ENCODE results near the gene SLC24A3.

The SLC24A3 gene

DNA sequence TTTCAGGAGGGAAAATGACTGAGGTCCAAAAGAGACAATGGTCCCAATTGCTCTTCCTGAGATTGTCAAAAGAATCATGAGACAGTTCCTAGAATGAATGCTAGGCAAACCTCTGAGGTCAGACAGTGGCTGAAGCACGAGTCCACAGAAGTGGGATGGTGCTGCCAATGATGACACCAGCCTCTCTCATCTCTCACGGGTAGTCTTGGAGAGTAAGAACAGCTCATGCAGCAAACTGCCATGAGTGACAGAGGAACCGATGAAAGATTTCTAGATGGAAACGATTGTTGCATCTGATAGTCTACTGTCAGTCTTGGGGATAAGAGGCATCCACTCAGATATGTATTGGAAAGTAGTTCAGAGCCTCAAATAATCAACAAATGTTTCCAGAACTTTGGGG lies 188.7 kb downstream of the SLC24A3 start:
- no peak for DNase-seq

DNA sequence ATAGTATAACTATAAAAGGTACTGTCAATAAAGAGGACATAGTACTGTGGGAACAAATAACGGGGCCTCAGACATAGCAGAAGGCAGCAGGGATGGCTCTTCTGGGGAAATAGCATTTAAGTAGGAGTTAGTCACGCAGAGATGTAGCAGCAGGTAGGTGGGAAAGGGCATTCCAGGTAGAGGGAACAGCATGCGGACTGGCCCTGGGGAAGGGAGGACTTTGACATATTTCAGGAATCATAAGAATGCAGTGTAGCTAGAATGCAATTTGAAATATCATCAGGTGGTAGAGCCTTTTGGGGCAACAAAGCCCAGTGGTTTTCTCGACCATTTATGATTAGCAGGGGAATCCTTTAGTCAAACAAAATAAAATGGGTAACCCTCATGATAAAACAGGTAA lies 191.1 kb downstream of the SLC24A3 start:
- DNase-seq, result no peak

DNA sequence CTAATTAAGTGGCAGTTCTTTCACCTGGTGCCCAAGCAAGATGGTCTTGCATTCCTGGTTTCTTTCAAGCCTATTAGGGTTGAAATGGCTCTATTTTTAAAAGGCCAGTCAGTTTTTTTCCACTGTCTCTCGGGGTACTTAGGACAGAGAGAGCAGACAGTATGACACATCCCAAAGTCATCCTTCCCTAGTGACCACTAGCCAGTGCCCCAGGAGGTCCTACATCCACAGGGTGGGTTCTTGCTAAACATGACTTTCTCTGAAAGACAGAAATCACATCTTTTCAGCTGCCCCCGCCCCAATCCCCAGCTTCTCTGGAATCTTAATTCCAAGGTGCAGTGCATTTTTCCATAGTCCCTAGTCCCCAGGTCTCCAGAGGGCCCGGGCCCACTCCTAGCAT lies 192.4 kb downstream of the SLC24A3 start:
- no peak for DNase-seq

DNA sequence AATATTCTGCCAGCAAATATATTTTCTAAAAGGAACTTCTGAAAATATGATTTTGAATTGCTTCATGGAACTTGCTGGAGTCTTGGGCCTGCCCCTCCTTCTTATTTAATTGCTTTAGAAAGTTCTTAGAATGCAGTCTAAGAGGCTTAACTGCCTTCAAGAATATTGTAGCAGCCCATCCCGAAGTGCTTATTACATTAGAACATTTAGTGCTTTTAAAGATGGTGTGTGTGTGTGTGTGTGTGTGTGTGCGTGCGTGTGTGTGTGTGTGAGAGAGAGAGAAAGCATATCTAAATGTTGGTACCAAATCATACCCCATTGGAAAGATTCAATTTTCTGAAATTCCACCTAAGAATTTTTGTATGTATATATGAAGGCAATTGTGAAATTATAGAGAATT lies 193.5 kb downstream of the SLC24A3 start:
- DNase-seq, result no peak

DNA sequence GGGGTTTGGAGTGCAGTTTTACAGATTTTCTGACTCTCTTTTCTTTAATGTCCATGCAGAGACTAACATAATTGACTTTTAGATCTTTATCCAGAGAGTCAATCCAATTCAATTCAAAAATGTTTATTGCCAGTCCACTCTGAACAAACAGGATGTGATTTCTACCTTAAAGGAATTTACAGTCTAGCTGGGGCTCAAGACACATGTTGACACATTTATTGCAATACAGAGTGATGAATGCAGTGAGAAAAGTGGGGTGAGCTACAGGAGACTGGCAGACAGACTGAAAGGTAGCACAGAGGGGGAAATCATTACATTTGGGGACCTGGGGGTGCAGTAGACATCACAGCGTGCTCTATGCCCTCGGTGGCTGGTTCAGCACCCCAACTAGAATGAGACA lies 193.9 kb downstream of the SLC24A3 start:
- DNase-seq, result no peak

DNA sequence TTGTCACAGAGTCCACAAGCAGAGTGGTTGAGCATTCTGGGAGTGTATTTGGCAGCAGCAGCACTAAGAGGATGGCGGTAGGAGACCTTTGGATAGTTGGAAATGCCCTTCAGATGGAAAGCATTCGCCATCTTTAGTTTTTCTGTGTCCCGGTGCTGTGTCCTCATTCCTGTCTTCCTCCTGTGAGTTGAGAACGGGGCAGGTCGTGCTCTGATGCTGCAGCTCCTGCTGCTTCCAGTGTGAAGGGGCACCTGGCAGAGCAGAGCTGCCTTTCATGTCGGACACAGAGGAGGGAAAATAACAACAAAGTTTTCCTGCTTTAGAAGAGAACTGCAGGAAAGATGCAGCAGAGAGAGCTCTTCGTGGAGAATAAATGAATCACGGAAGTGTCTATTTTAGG lies 194.8 kb downstream of the SLC24A3 start:
- no peak for DNase-seq

DNA sequence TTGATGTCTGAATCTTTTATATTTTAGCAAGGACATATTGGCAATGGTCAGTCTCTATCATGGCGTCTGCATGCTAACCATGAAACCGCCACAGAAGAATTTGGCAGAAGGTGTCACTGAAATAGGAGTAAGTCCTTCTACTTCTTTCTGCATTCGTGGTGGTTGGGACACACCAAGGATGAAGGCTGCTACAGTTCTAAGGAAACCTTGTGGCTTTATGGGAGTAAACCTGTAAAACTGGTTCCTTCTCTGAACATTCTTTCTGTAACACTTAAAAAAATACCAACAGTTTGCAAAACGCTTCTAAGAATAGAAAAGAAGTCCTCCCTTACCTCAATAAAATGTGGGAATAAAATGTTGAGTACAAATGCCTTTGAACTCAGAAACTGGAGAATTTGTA lies 195.3 kb downstream of the SLC24A3 start:
- no peak for DNase-seq

DNA sequence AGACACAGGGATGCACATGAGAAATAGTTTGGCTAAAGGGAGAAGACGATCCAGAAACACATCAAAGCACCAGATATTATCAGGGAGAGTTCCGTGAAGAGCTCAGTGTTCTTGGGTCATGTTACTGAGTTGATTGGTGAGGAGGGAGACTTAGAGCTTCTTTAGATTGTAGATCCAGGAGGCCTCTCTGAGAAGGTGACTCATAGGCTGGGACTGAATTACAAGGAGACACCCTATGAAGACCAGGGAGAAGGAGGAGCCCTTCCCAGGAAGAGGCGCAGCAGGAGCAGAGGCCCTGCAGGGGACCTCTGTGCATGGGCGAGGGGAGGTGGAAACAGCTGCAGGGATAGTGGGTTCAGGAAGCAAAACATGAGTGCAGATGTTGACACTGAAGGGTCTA lies 196.5 kb downstream of the SLC24A3 start:
- no peak for DNase-seq

DNA sequence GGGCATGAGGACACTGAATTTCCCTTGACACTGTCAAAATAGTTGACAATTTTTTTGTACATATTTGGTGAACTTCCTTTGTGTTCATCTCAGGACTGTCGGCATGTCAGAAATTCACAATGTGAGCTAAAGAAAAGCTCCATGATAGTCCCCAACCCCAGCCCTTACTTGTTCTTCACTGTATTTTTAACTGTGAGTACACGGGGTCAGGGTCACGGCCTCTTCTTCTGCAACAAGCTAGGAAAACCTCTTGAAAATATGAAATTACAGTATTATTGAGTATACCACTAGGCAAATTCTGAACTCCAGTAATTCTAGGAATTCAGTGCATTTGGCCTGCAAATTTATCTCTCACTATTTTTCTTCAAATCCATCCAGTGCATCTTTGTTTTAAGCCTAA lies 199.4 kb downstream of the SLC24A3 start:
- no peak for DNase-seq

DNA sequence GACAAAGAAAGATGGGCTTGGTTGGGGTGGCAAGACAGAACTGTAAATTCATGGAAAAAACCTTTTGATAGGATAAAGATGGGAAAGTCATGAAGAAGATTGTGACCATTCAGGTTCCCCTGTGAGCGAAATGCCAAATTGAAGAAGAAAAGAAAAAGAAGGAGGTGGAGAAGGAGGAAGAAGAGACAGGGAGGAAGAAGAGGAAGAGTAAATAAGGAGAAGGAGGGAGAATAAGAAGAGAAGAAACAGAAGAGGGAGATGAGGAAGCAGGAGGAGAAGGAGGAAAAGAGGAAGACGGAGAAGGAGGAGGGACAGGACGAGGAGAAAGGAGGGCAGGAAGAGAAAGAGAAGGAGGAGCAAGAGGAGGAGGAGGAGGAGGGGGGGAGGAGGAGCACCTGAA lies 199.8 kb downstream of the SLC24A3 start:
- no peak for DNase-seq

DNA sequence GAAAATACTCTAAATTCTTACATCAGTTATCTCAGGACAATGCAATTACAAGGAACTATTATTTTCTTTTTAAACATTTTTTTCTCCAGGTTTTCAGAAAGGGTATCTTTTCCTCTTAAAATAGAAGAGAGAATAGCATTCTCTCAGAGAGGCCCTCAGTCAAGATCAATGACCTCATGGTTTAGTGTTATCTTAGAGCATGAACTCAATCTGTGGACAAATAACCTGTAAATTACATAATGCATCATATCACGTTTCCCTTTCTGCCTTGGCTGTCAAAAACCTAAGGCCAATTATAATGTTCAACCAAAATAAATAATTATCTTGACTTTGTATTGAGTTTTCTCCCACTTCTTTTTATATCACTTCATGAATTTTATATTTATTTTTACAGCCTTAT lies 202.2 kb downstream of the SLC24A3 start:
- no peak for DNase-seq

DNA sequence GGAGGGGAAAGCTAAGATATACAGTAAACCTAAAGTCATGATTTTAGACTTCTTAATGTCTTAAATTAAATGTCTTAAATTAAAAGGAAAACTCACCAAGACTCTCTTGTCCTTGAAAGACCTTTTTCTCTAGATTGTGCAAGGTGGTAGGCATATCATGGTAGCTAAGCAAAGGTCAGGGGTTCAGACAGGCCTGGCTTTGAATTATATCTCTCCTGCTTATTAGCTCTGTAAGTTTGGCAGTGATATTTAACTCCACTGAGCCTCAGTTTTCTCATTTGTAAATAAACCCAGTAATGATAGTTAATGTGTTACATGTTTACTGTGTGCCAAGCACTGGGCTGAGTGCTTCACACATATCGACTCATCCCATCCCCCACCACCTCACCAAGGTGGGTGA lies 203.3 kb downstream of the SLC24A3 start:
- DNase-seq, result no peak

DNA sequence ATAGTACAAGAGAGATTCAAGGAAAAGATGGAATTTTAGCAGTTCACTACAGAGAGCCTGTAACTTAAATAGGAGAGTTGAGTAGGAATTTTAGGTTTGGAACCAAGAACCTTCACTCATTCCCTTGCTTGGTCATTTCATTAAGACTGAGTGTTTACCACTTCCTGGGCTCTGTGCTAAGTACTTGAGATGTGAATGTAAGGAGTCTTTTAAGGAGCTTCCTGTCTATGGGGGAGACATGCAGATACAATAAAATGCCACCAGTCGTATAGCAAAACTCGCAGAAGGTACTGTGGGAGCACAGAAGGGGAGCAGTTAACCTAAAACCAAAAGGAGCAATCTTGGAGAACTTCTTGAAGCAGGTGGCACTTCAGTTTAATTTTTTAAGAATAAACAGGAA lies 204.2 kb downstream of the SLC24A3 start:
- DNase-seq, result no peak

DNA sequence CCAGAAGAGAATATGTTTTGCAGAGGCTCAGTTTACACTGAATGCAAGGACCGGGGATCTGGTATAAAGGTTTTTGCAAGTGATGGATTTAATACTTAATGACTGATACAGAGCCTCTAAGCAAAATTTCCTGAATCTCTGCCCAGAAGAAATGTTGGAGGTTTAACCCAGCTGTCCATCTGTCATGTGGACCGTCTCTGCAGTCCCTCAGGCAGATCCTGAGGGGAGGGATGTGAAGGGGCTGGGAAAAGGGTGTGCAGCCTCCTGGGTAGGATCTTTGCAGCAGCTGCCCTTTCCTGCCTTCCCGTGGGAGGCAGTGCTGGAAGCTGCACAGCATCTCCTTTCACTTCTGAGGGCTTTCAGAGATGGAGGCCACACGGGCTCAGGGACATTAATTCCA lies 207.0 kb downstream of the SLC24A3 start:
- DNase-seq, result no peak

DNA sequence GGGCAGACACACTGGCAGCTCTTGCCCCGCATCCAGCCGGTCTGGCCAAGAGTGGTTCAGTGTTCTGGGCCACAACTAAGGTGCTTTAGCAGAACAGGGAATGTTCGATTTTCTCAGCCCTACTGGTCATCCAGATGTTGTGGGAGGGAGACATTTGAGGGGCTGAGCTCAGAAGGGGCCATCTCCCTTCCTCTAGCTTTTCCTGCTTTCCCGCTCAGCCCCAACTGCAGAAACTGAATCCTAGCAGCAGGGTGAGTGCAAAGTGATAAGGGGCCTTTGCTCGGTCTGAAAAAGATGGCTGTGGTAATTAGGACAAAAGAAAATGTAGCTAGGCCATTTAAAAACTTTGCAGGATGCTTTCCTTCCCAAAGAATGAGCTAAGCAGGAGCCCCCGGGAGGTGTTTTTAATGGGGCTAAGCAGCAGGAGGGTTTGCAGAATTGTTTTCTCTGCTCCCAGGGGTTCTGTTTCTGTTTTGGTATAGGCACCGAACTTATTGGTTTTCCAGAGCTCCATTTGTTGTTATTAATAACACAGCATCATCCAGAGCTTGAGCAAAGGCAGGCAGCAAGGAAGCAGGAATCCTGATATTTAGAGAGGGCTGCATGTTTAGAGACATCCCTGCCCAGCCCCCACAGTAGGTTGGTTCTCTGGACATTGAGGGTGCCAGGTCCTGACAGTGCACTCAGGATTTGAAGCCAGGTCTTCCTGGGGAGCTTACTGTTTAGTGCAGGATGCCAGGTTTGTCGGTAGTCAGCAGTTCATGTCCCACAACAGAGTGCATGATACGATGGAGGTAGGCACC lies 210.9 kb downstream of the SLC24A3 start:
- DNase-seq, result no peak

DNA sequence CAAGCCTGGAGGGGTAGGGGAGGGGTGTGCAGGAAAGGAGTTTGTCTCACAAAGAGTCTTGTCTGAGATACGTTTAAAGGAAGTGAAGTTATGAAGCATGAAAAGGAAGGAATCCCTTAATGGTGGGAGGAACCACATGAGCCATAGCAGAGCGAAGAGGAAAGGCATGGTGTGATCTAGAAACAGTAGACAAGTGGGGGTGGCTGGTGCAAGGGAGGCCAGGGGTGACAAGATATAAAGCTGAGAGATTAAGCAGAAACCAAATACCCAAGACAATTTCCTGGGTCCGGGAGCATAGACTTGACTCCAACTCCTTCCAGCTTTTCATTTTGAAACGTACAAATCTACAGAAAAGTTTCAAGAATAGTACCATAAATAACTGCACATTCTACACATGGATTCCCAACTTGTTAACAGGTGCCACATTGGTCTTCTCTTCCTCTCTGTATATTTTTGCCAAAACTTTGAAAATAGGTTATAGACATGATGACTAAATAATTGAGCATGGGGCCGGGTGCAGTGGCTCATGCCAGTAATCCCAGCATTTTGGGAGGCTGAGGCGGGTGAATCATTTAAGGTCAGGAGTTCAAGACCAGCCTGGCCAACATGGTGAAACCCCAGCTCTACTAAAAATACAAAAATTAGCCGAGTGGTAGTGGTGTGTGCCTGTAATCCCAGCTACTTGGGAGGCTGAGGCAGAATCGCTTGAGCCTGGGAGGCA lies 211.6 kb downstream of the SLC24A3 start:
- DNase-seq, result no peak

DNA sequence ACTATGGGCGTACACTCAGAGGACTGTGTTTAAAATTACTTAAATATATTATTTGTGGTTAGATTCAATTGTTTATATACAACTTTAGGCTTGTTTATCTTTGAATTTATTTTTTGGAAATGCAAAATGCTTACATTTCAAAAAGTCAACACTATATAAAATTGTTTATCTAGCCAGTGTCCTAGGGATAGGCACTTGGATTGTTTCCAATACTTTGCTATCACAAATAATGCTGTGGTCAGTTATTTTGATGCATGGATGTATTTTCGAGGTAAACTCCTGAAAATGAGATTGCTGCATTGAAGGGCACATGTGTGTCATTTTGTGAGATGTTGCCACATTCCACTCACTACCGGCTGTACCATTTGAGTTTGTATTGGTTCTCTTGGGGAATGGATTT lies 213.9 kb downstream of the SLC24A3 start:
- no peak for DNase-seq

DNA sequence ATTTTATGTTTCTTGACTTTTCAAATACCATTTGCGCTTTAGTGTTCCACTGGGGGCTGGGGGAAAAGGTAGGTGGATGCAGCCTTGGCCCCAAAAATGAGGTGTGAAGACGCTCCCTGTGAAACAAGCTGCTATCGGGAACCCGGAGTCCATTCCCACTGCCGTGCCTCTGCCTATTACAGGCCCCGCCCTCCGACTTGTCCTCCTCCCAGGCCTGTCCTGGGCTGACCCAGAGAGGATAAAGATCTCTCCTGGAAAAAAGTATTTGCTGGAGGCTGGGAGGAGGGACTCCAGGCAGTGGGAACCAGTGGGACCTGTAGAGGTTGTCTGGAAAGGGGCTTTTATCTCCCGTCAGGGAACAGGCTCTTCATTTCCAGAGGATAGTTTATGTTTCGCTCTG lies 215.0 kb downstream of the SLC24A3 start:
- DNase-seq, result no peak

DNA sequence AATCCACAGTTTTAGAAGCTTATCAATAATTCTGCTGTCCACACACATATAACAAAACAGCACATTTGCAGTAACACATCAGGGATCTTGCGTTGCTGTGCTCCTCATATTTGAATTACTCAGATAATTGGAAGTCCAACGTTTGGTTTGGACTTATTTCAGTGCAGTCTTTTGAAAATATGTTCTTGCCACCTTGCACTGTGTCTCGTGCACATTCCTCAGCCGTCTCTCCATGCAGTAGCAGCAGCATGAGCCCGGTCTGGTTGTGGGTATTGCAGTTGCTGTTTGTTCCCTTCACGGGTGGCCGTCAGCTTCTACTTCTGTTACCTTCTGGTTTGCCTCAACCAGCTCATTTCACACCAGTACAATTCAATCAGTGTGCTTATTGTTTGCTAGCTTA lies 215.5 kb downstream of the SLC24A3 start:
- DNase-seq, result no peak

DNA sequence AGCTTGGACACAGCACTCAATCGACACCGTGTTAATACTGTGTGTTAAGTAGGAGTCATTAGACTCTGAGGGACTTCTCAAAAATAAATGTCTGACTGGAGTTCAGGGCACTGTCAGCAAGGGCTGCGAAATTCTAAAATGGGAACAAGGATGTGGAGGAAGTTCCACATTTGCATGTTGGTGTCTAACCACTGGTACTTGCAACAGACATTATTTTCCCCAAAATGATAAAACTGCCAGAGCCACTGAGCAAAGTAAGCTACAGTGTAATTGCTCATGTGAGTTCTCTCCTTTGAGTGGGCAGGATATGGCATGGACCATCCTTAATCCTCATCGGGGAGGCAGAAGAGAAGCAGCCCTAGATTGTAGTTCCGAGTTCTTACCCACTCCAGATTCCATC lies 215.9 kb downstream of the SLC24A3 start:
- DNase-seq, result no peak

DNA sequence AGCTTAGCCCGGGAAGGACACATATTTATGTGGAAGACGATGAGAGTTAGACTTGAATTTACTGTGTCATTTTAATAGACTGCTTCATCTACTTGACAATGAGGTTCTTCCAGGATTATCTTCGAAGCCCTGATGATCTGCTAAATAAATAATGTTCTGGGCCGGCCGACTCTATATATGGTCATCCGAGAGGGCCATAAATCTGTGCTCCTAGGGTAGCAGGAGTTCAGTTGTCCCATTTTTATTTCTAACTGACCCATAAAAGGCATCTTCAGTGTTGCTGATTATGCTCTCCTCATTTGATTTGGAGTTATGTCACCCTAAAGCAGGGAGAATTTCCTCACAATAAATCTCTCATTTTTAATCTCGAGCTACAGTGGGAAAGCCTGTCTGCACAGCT lies 217.1 kb downstream of the SLC24A3 start:
- no peak for DNase-seq

DNA sequence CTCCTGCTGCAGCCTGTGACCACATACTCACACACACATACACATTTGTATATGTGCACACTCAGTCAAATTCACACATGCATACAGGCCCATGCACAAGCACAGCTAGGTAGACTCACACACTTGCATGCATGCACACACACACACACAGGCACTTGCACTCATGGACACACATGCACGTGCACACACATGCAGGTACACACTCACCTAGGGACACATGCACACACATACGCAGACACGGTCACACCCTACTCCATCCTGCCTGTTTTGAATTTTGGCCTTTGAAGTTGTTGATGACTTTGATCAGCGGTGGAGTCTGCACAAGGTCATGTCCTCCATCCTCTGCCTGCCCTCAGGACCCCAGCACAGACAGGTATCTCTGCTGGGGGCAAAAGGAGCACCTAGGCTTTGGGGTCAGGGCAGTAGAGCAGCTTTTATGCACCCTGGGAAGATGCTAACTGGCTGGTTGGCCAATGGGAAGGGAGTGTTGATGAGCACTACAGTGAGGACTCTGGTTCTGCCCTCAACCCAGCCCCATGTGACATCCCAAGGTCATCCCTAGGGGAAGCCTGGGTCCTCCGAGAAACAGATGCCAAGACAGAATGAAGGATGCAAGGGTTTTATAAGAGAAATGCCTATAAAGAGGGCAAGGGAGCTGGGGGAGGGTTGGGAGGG lies 218.3 kb downstream of the SLC24A3 start:
- DNase-seq, result no peak

DNA sequence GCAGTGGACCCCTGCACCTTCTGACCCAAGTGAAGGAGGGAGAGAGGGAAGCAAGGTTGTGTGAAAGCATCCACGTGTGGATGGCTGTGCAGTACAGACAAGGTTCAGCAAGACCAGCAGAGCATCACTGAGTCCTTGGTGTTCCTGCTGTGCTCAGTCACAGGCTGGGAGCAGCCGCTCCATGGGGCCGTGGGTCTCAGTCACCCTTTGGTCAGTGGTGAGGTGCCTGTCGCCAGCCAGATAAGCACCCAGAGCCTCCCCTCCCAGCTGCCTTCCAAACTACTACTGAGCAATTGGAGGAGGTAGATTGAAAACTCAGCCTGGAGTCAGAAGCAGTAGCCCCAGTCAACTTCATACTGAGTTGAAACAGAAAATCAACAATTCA lies 218.9 kb downstream of the SLC24A3 start:
- no peak for DNase-seq

DNA sequence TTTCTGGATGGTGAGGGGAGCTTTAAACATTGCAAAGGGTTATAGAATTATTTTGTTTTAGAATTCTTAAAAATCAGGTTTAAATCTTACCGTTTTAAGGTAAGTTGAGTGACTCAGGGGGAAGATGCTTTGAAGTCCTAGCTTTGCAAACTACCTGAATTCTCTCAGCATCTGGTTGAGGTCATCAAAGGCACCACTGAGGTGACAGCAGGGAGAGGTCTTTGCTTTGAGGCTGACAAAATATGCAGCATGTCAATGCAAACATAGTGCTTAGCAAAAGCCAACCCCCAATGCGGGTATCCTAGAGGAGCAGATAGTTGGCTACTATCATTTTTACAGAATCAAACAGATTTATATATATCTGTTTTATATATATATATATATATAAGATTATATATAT lies 219.5 kb downstream of the SLC24A3 start:
- no peak for DNase-seq
